HepG2 (cell line): Measurements from ENCODE around the gene ZFAND4. TPM values are rescaled to one million over a fixed set of nuclear protein-coding genes. Genes with fewer than 3 reads are reported as not detected.
A peak's percentile ranks its signal among the peaks of the same experiment; 100 is the strongest.

ENCODE experiments used
- ATF1 ChIP-seq: IDR thresholded peaks from 2 replicates; pipeline ENCODE4 v1.6.1; 2016; ENCODE audit warnings: mild to moderate bottlenecking, control low read depth
- CHD4 ChIP-seq: fragments of 200-600 bp; sonication (generic); IDR thresholded peaks from 2 replicates; pipeline ENCODE4 v1.7.0; 2017; ENCODE audit warnings: mild to moderate bottlenecking, low read length, borderline replicate concordance
- ESRRA ChIP-seq: sonication (generic); formaldehyde crosslinking; IDR thresholded peaks from 2 replicates; pipeline ENCODE4 v1.5.1; 2020; ENCODE audit warnings: mild to moderate bottlenecking, low read depth, missing genetic modification reagents
- FOXA1 ChIP-seq, 2 experiments: fragments of 450-650 bp in 1 of 2; sonication (generic) in 1 of 2; formaldehyde crosslinking in 1 of 2; IDR thresholded peaks; 2 replicates each; pipeline versions ENCODE4 v1.4.0 to v1.6.1; 2016 to 2020; ENCODE audit warnings: missing genetic modification reagents in 1 of 2
- GLI4 ChIP-seq: sonication (generic); formaldehyde crosslinking; IDR thresholded peaks from 2 replicates; pipeline ENCODE4 v1.5.1; 2020; ENCODE audit warnings: missing genetic modification reagents, mild to moderate bottlenecking, moderate library complexity, borderline replicate concordance
- GPN1 ChIP-seq: sonication (generic); formaldehyde crosslinking; IDR thresholded peaks from 2 replicates; pipeline ENCODE4 v1.5.1; 2020; ENCODE audit warnings: missing genetic modification reagents, borderline replicate concordance
- KDM5B ChIP-seq: sonication (generic); formaldehyde crosslinking; IDR thresholded peaks from 2 replicates; pipeline ENCODE4 v1.4.0; 2020; ENCODE audit warnings: missing genetic modification reagents, mild to moderate bottlenecking, borderline replicate concordance
- KLF6 ChIP-seq: IDR thresholded peaks from 2 replicates; pipeline ENCODE4 v1.8.0; 2016; ENCODE audit warnings: missing biosample characterization, missing genetic modification reagents
- NR2F2 ChIP-seq: IDR thresholded peaks from 2 replicates; pipeline ENCODE4 v1.6.1; 2012; ENCODE audit warnings: low read depth, inconsistent platforms, borderline replicate concordance
- RCOR2 ChIP-seq: IDR thresholded peaks from 2 replicates; pipeline ENCODE4 v1.6.1; 2016; ENCODE audit warnings: missing biosample characterization, missing genetic modification reagents
- ZNF235 ChIP-seq: sonication (generic); formaldehyde crosslinking; IDR thresholded peaks from 2 replicates; pipeline ENCODE4 v1.8.1; 2023; ENCODE audit warnings: mild to moderate bottlenecking, missing genetic modification reagents, borderline replicate concordance
- ZNF33B ChIP-seq: sonication (generic); formaldehyde crosslinking; IDR thresholded peaks from 2 replicates; pipeline ENCODE4 v1.5.1; 2020; ENCODE audit warnings: mild to moderate bottlenecking, missing genetic modification reagents
- ZNF629 ChIP-seq: sonication (generic); formaldehyde crosslinking; conservative IDR thresholded peaks from 2 replicates; pipeline ENCODE4 v1.5.0; 2020; ENCODE audit warnings: missing genetic modification reagents
- ZNF878 ChIP-seq: sonication (generic); formaldehyde crosslinking; IDR thresholded peaks from 2 replicates; pipeline ENCODE4 v1.8.1; 2023; ENCODE audit warnings: mild to moderate bottlenecking, missing genetic modification reagents, moderate library complexity
- polyA plus RNA-seq, 8 experiments: library from polyadenylated mRNA; depleted of rRNA in 3 of 8; stranded (reverse) in 7 of 8; unstranded in 1 of 8; fragments of >200 nt; fragmentation: Illumina TruSeq in 4 of 8; extraction: Trizol in 4 of 8; gene quantifications; 2 replicates each; pipeline versions ENCODE4 v1.2.1 to v1.2.3, GENCODE V29; 2011 to 2016; ENCODE audit warnings: low read depth in 4 of 8, missing spikeins in 1 of 8, mixed read lengths in 1 of 8; ENCODE audit not compliant: insufficient read depth in 1 of 8
- total RNA-seq, 5 experiments: library from RNA; depleted of rRNA; stranded (reverse); fragments of >200 nt; fragmentation: Illumina TruSeq; extraction: Trizol; gene quantifications; 2 replicates each; pipeline ENCODE4 v1.2.3, GENCODE V29; 2016; ENCODE audit warnings: low read depth in 1 of 5
- TF ChIP-seq, protein P1 (sequence below): sonication (generic); formaldehyde crosslinking; IDR thresholded peaks from 2 replicates; pipeline ENCODE4 v1.4.0; 2020; ENCODE audit warnings: mild to moderate bottlenecking, missing genetic modification reagents
- TF ChIP-seq, protein P2 (sequence below): sonication (generic); formaldehyde crosslinking; IDR thresholded peaks from 2 replicates; pipeline ENCODE4 v1.4.0; 2020; ENCODE audit warnings: missing genetic modification reagents, borderline replicate concordance
- TF ChIP-seq, protein P3 (sequence below): IDR thresholded peaks from 2 replicates; pipeline ENCODE4 v1.6.1; 2016; ENCODE audit warnings: control low read depth
- TF ChIP-seq, protein P4 (sequence below): sonication (generic); formaldehyde crosslinking; IDR thresholded peaks from 2 replicates; pipeline ENCODE4 v1.4.0; 2020; ENCODE audit warnings: low read depth, mild to moderate bottlenecking, missing genetic modification reagents
- TF ChIP-seq, protein P5 (sequence below): sonication (generic); formaldehyde crosslinking; IDR thresholded peaks from 2 replicates; pipeline ENCODE4 v1.8.0; 2022; ENCODE audit warnings: mild to moderate bottlenecking, missing genetic modification reagents, borderline replicate concordance

The ZFAND4 gene
- total and polyA plus RNA-seq, 2 of the 13 experiments (the other 11 are each of a cell fraction or from before 2014, with no cell fraction given), result 2.9 to 9.2 TPM

DNA sequence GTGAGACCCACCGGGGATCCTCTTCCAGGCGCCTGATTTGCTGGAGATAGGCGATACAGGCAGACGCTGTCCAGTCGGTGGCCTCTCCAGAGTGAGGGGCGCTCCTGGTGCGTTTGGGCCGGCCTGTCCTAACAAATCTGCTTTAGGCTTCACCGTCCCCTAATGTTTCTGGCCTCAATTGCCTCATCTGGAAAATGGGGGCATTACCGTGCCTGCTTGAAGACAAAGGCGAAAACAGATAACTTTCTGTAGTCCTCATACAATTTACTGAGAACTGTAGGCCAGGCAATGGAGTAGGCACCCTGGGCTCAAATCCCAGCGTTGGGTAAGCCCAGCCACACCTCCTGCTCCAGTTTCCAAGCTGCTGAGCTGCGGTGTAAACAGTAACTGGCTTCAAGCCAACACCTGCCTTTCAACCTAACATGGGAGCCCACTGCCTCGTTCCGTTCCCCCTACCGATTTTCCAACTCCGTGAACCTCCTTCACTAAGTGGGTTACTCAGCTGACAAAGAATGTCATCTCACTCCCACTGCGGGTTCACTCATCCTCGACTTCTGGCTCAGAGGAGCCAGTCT, 589 bp upstream of the ZFAND4 start (continued):
- TF ChIP-seq ATF1 (CRISPR knock-in tag), result no peak
- peak; percentile 99 for TF ChIP-seq ZNF629
- 0 out of 2 replicates have a peak, but pooled peaks have one; percentile 54 for TF ChIP-seq ZNF878 (CRISPR knock-in tag)
- no peak for TF ChIP-seq NR2F2
- no peak for TF ChIP-seq GPN1 (CRISPR knock-in tag)
- TF ChIP-seq, protein P1, sequence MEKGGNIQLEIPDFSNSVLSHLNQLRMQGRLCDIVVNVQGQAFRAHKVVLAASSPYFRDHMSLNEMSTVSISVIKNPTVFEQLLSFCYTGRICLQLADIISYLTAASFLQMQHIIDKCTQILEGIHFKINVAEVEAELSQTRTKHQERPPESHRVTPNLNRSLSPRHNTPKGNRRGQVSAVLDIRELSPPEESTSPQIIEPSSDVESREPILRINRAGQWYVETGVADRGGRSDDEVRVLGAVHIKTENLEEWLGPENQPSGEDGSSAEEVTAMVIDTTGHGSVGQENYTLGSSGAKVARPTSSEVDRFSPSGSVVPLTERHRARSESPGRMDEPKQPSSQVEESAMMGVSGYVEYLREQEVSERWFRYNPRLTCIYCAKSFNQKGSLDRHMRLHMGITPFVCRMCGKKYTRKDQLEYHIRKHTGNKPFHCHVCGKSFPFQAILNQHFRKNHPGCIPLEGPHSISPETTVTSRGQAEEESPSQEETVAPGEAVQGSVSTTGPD (CRISPR knock-in tag), result no peak
- TF ChIP-seq FOXA1 (IDR thresholded peaks at IDR 0.05), result no peak
- 0 out of 2 replicates have a peak, but pooled peaks have one; percentile 32 for TF ChIP-seq FOXA1 (CRISPR knock-in tag; IDR thresholded peaks at IDR 0.05)
- TF ChIP-seq, protein P2, sequence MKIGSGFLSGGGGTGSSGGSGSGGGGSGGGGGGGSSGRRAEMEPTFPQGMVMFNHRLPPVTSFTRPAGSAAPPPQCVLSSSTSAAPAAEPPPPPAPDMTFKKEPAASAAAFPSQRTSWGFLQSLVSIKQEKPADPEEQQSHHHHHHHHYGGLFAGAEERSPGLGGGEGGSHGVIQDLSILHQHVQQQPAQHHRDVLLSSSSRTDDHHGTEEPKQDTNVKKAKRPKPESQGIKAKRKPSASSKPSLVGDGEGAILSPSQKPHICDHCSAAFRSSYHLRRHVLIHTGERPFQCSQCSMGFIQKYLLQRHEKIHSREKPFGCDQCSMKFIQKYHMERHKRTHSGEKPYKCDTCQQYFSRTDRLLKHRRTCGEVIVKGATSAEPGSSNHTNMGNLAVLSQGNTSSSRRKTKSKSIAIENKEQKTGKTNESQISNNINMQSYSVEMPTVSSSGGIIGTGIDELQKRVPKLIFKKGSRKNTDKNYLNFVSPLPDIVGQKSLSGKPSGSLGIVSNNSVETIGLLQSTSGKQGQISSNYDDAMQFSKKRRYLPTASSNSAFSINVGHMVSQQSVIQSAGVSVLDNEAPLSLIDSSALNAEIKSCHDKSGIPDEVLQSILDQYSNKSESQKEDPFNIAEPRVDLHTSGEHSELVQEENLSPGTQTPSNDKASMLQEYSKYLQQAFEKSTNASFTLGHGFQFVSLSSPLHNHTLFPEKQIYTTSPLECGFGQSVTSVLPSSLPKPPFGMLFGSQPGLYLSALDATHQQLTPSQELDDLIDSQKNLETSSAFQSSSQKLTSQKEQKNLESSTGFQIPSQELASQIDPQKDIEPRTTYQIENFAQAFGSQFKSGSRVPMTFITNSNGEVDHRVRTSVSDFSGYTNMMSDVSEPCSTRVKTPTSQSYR (CRISPR knock-in tag), result no peak
- 0 out of 2 replicates have a peak, but pooled peaks have one; percentile 16 for TF ChIP-seq ESRRA
- no peak for TF ChIP-seq KLF6 (CRISPR knock-in tag)
- TF ChIP-seq RCOR2 (CRISPR knock-in tag), result 0 out of 2 replicates have a peak, but pooled peaks have one; percentile 26
- peak; percentile 46; the same call in 1 of the 2 replicates for TF ChIP-seq GLI4
- TF ChIP-seq ZNF235 (CRISPR knock-in tag), result 0 out of 2 replicates have a peak, but pooled peaks have one; percentile 47
- TF ChIP-seq, protein P3, sequence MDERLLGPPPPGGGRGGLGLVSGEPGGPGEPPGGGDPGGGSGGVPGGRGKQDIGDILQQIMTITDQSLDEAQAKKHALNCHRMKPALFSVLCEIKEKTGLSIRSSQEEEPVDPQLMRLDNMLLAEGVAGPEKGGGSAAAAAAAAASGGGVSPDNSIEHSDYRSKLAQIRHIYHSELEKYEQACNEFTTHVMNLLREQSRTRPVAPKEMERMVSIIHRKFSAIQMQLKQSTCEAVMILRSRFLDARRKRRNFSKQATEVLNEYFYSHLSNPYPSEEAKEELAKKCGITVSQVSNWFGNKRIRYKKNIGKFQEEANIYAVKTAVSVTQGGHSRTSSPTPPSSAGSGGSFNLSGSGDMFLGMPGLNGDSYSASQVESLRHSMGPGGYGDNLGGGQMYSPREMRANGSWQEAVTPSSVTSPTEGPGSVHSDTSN (CRISPR knock-in tag), result no peak
- TF ChIP-seq CHD4, result peak; percentile 91
- TF ChIP-seq, protein P4, sequence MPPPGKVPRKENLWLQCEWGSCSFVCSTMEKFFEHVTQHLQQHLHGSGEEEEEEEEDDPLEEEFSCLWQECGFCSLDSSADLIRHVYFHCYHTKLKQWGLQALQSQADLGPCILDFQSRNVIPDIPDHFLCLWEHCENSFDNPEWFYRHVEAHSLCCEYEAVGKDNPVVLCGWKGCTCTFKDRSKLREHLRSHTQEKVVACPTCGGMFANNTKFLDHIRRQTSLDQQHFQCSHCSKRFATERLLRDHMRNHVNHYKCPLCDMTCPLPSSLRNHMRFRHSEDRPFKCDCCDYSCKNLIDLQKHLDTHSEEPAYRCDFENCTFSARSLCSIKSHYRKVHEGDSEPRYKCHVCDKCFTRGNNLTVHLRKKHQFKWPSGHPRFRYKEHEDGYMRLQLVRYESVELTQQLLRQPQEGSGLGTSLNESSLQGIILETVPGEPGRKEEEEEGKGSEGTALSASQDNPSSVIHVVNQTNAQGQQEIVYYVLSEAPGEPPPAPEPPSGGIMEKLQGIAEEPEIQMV (CRISPR knock-in tag), result no peak
- TF ChIP-seq, protein P5, sequence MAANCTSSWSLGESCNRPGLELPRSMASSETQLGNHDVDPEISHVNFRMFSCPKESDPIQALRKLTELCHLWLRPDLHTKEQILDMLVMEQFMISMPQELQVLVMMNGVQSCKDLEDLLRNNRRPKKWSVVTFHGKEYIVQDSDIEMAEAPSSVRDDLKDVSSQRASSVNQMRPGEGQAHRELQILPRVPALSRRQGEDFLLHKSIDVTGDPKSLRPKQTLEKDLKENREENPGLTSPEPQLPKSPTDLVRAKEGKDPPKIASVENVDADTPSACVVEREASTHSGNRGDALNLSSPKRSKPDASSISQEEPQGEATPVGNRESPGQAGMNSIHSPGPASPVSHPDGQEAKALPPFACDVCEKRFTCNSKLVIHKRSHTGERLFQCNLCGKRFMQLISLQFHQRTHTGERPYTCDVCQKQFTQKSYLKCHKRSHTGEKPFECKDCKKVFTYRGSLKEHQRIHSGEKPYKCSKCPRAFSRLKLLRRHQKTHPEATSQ, result 0 out of 2 replicates have a peak, but pooled peaks have one; percentile 3
- TF ChIP-seq ZNF33B (CRISPR knock-in tag), result 0 out of 2 replicates have a peak, but pooled peaks have one; percentile 17
- peak; percentile 29; the same call in 1 of the 2 replicates for TF ChIP-seq KDM5B (CRISPR knock-in tag)
